HG03175 (cell line): ENCODE measurements around the gene IL32.

Experiments used
- ATAC-seq: cut with Tn5 transposase; IDR thresholded peaks from one replicate; pipeline ENCODE4 v1.9.1; 2021; ENCODE audit warnings: mild to moderate bottlenecking, moderate library complexity; ENCODE audit not compliant: unreplicated experiment

IL32 gene

DNA sequence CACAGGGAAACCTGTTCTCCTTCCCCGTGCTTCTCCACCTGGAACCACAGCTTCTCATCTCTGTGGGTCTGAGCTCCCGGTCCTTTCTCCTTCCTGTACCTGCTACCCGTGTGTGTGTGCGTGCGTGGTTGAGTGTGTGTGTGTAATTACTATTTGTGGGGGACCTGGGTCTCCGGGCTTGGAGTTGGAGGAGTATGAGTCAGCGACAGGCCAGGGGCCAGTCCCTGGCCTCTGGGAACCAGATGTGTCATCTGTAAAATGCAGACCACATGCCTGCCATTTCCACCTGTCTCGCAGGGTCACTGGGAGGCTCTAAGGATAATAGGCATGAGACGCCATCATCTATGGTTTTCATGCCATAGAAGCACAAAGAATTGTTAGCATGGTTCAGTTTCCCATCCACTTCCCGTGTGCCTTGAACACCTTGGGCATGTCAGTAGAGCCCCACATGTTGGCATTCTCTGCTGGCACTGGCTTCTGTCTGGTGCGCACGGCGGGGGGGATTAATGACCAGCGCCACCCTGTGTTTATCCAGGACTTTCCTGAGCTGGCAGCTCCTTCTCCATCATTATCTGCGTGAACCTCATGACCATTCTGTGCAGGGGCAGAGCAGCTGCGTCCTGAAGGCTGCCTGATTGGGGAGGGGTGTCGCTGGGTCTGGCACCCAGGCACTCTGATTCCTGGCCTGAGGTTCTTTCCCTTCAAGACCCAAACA is 48.5 kb downstream of the IL32 start:
- ATAC-seq: no peak

DNA sequence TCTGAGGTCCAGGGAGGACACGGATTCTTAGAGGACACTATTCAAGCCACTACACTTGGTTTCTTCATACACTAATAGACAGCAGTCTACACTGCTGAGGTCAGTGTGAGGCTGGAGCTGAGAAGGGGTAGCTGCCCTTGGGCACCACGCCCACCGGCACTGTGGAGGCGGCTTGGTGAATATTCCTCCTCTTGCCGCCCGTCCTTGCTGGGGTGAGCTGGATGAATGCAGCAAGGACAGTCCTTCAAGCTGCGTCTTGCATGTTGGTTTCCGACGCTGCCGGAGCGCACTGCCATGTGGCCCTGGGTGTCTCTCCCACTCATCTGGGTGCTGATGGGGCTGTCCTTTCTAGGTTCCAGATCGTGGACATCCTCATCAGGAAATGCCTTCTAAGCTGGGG is 49.6 kb downstream of the IL32 start:
- no peak for ATAC-seq

GRCh38 chr16:3115561-3115960 is 50.1 kb downstream of the IL32 start:
- ATAC-seq: no peak

- no peak for ATAC-seq
These were observed 52.9 kb downstream of the IL32 start for GRCh38 chr16:3118204-3118790.

DNA sequence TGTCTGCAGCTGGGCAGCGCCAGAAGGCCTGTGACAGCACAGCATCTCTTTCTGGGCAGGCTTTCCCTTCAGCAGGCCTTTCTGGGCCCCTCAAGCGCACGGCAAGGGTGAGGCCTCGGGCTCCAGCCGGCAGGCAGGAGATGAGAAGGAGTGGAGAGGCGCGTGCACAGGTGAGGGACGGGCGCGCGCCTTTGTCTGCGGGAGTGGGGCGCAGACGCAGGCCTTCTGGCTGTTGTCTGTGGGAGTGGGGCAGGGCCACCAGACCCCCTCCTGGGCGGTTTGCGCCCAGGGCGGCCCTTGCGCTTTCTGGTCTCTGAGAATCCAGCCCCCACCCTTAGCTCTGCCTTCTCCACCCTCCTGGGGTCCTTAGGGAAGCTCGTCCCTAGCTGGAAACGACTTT is 53.4 kb downstream of the IL32 start:
- no peak for ATAC-seq
